ENCODE data around the gene ITIH4.

ITIH4 gene

GRCh38 chr3:52835766-52836470 lies 5.4 kb upstream of the ITIH4 start:
- no peak for TF ChIP-seq CTCF (conservative IDR thresholded peaks at IDR 0.05; ENCODE audit: low read depth, low read length)
- DNase-seq (ENCODE audit: low read depth) = no peak
- H3K4me3 ChIP-seq (ENCODE audit: low read depth, low read length) = no peak overlapping the region

- no peak for TF ChIP-seq CTCF (conservative IDR thresholded peaks at IDR 0.05; ENCODE audit: low read depth, low read length)
- peak; percentile 55 for DNase-seq (ENCODE audit: low read depth)
- no peak within 1 kb of the TSS for H3K4me3 ChIP-seq (ENCODE audit: low read depth, low read length)
These were observed 4.5 kb upstream of the ITIH4 start, which contains the start of gene MUSTN1 for GRCh38 chr3:52834871-52835501. Gene MUSTN1 (minus strand): TSS chr3:52835019. CDS start chr3:52834948, 71 bp downstream.

- H3K4me3 ChIP-seq (ENCODE audit: low read depth, low read length) = no peak overlapping the region
- DNase-seq (ENCODE audit: low read depth) = no peak
- no peak for TF ChIP-seq CTCF (conservative IDR thresholded peaks at IDR 0.05; ENCODE audit: low read depth, low read length)
These were observed 2.7 kb upstream of the ITIH4 start for GRCh38 chr3:52833202-52833601.

- no peak overlapping the region for H3K4me3 ChIP-seq (ENCODE audit: low read depth, low read length)
- peak; percentile 63 for DNase-seq (ENCODE audit: low read depth)
- TF ChIP-seq CTCF (conservative IDR thresholded peaks at IDR 0.05; ENCODE audit: low read depth, low read length) = no peak
These were observed 1.2 kb upstream of the ITIH4 start for GRCh38 chr3:52831500-52832301.

DNA sequence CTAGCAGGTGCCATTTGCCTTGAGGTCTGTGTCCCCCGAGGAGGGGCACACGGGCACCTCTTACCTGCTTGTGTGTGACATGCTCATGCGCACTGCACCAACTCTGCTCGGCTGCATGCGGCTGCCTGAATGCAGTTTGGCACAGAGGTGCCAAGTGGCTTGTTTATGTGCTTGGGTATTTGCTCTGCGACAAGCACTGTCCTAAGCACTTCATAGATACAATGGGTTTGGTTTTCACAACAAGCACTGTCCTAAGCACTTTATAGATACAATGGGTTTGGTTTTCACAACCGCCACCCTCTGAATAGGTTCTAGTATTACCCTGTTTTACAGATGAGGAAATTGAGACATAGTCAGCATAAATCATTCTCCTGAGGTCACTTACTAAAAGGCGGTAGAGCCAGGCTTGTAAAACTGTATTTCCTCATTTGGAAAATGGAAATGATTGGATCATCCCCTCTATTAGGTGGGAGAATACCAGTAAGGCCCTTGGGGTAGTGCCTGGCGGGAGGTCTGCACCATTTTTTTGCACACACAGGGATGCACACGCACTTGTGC lies 487 bp downstream of the ITIH4 start:
- TF ChIP-seq CTCF (conservative IDR thresholded peaks at IDR 0.05; ENCODE audit: low read depth, low read length) = no peak
- H3K4me3 ChIP-seq (ENCODE audit: low read depth, low read length) = no peak overlapping the region
- no peak for DNase-seq (ENCODE audit: low read depth)

- no peak overlapping the region for H3K4me3 ChIP-seq (ENCODE audit: low read depth, low read length)
- DNase-seq (ENCODE audit: low read depth) = no peak
- no peak for TF ChIP-seq CTCF (conservative IDR thresholded peaks at IDR 0.05; ENCODE audit: low read depth, low read length)
These were observed 990 bp downstream of the ITIH4 start for GRCh38 chr3:52829482-52829881.
